Thoracic aorta (tissue), 2 donors: ENCODE measurements around the gene STX16. TPM values are rescaled to one million over a fixed set of nuclear protein-coding genes. Genes with fewer than 3 reads are reported as not detected.

Experiments used
- ATAC-seq: fragments of 150-250 bp; one replicate; pipeline ENCODE4 v1.8.0; 2017; ENCODE audit warnings: low read depth; ENCODE audit not compliant: insufficient number of reproducible peaks, low FRiP score
- DNase-seq: peaks from one replicate; pipeline ENCODE4 v3.0.0-alpha.2; 2020; ENCODE audit warnings: low spot score
- H3K27ac ChIP-seq, 2 donors: fragments of 200-600 bp; sonication (generic); 1 replicate in 1 of 2; 2 replicates in 1 of 2; pipeline ENCODE4 v1.5.1; 2016; ENCODE audit warnings: mild to moderate bottlenecking in 2 of 2, moderate library complexity in 2 of 2
- H3K27me3 ChIP-seq: fragments of 200-600 bp; sonication (generic); replicated peaks from 2 replicates; pipeline ENCODE4 v1.6.0; 2016; ENCODE audit warnings: mild to moderate bottlenecking; ENCODE audit not compliant: insufficient read depth
- H3K36me3 ChIP-seq: fragments of 200-600 bp; sonication (generic); one replicate; pipeline ENCODE4 v1.5.1; 2016
- H3K4me1 ChIP-seq, 2 donors: fragments of 200-600 bp; sonication (generic); 1 replicate in 1 of 2; 2 replicates in 1 of 2; pipeline versions ENCODE4 v1.5.1 to v1.6.0; 2016; ENCODE audit warnings: low read depth in 2 of 2, mild to moderate bottlenecking in 1 of 2; ENCODE audit not compliant: control insufficient read depth in 1 of 2
- H3K4me3 ChIP-seq: fragments of 200-600 bp; sonication (generic); 2 replicates; pipeline ENCODE4 v1.5.1; 2016; ENCODE audit warnings: mild to moderate bottlenecking
- H3K9me3 ChIP-seq: fragments of 200-600 bp; sonication (generic); 2 replicates; pipeline ENCODE4 v1.5.1; 2016
- CTCF ChIP-seq: fragments of 200-600 bp; sonication (generic); IDR thresholded peaks from one replicate; pipeline ENCODE4 v1.5.1; 2019; ENCODE audit warnings: antibody characterized with exemption
- total RNA-seq, 2 donors: library from RNA; depleted of rRNA; stranded (reverse); fragments of >200 nt; gene quantifications; one replicate each; pipeline versions ENCODE4 v1.1.0 to v1.2.3, GENCODE V29; 2016

Gene STX16
- total RNA-seq, 2 donors from 2014 or later, result 66.3 to 109 TPM

- no peak for TF ChIP-seq CTCF
- no peaks in the 10 kb centered on the region for H3K36me3 ChIP-seq
- peak overlapping the region in 1 of 2 donors; percentile 40 for H3K27ac ChIP-seq
Measured at GRCh38 chr20:58623579-58624473, 27.3 kb upstream of the STX16 start.

GRCh38 chr20:58624687-58625086, 26.4 kb upstream of the STX16 start:
- Histone ChIP-seq H3K27ac (no peak overlapping the region), H3K27me3 (no peaks in the 10 kb centered on the region), H3K36me3 (no peaks in the 10 kb centered on the region), H3K4me1 (peaks cover 5 to 14% of the 10 kb centered on the region in 2 donors), H3K4me3 (no peak overlapping the region), H3K9me3 (no peaks in the 10 kb centered on the region)
- ATAC-seq (no peak), DNase-seq (no peak)
- TF ChIP-seq CTCF, result no peak

More at GRCh38 chr20:58623579-58624473, 27.3 kb upstream of the STX16 start:
- Histone ChIP-seq H3K4me3 (no peak overlapping the region), H3K27me3 (no peaks in the 10 kb centered on the region), H3K4me1 (peaks cover 5 to 18% of the 10 kb centered on the region in 2 donors), H3K9me3 (no peaks in the 10 kb centered on the region)
- peak; percentile 92 for ATAC-seq
- DNase-seq, result peak; percentile 58

- no peak for ATAC-seq
- DNase-seq, result no peak
- Histone ChIP-seq H3K4me1 (peaks cover 5 to 14% of the 10 kb centered on the region in 2 donors), H3K27me3 (no peaks in the 10 kb centered on the region), H3K27ac (no peak overlapping the region), H3K4me3 (no peak overlapping the region), H3K9me3 (no peaks in the 10 kb centered on the region), H3K36me3 (no peaks in the 10 kb centered on the region)
- no peak for TF ChIP-seq CTCF
Measured at GRCh38 chr20:58625585-58625984, 25.5 kb upstream of the STX16 start.

- no peaks in the 10 kb centered on the region for H3K36me3 ChIP-seq
- no peaks in the 10 kb centered on the region for H3K9me3 ChIP-seq
- peaks cover 5 to 14% of the 10 kb centered on the region in 2 donors for H3K4me1 ChIP-seq
- no peak for TF ChIP-seq CTCF
- no peak overlapping the region for H3K4me3 ChIP-seq
- no peak for ATAC-seq
- H3K27me3 ChIP-seq, result no peaks in the 10 kb centered on the region
- no peak for DNase-seq
- no peak overlapping the region for H3K27ac ChIP-seq
Measured at GRCh38 chr20:58626051-58626450, 25.0 kb upstream of the STX16 start.

GRCh38 chr20:58627212-58628072, 23.6 kb upstream of the STX16 start:
- ATAC-seq, result no peak

More at GRCh38 chr20:58627212-58628072, 23.6 kb upstream of the STX16 start:
- H3K4me1 ChIP-seq, result peaks cover 5 to 14% of the 10 kb centered on the region in 2 donors
- H3K36me3 ChIP-seq, result no peaks in the 10 kb centered on the region
- H3K4me3 ChIP-seq, result no peak overlapping the region
- TF ChIP-seq CTCF, result no peak
- no peaks in the 10 kb centered on the region for H3K27me3 ChIP-seq
- no peak for DNase-seq
- no peaks in the 10 kb centered on the region for H3K9me3 ChIP-seq
- no peak overlapping the region for H3K27ac ChIP-seq
